Caco-2 (cell line): Measurements from ENCODE around the gene BMERB1. TPM values are rescaled to one million over a fixed set of nuclear protein-coding genes. Genes with fewer than 3 reads are reported as not detected.

Experiments used
- BruUV-seq: library from RNA; stranded (reverse); fragments of 400-500 nt; replicated peaks from 2 replicates; lab custom pipeline; 2021; lab: Mats Ljungman, UMichigan
- CTCF ChIA-PET: fragments of 300-600 bp; sonication (Branson Sonifier 250); formaldehyde crosslinking; loops from one replicate; lab custom pipeline; 2022; ENCODE audit warnings: antibody characterized with exemption; lab: Charles Lee
- POLR2A ChIA-PET: fragments of 300-600 bp; sonication (Branson Sonifier 250); formaldehyde crosslinking; loops from one replicate; lab custom pipeline; 2022; ENCODE audit warnings: antibody characterized with exemption; lab: Charles Lee
- DNase-seq, 2 experiments: peaks; one replicate each; pipeline versions ENCODE4 v3.0.0 to v3.0.0-alpha.2; 2020 to 2022
- H3K27me3 ChIP-seq: replicated peaks from 2 replicates; pipeline ENCODE4 v1.6.0; 2011; ENCODE audit warnings: low read length; ENCODE audit not compliant: control insufficient read depth, insufficient read depth
- H3K36me3 ChIP-seq: 2 replicates; pipeline ENCODE4 v1.5.1; 2011; ENCODE audit warnings: low read length; ENCODE audit not compliant: control insufficient read depth, insufficient read depth
- H3K4me1 ChIP-seq: fragments of 250-450 bp; sonication (Bioruptor Pico); 2 replicates; pipeline ENCODE4 v1.5.1; 2020; ENCODE audit warnings: mild to moderate bottlenecking
- H3K4me3 ChIP-seq: 2 replicates; pipeline ENCODE4 v1.5.1; 2011; ENCODE audit warnings: low read depth, mild to moderate bottlenecking, control low read depth, low read length
- H3K9me3 ChIP-seq: fragments of 250-450 bp; sonication (Bioruptor Pico); 2 replicates; pipeline ENCODE4 v1.5.1; 2020; ENCODE audit warnings: mild to moderate bottlenecking, moderate library complexity
- H3K27ac Mint-ChIP-seq: one replicate; pipeline ENCODE4 v1.8.0; 2022; ENCODE audit warnings: mixed read lengths; ENCODE audit not compliant: unreplicated experiment
- H3K27me3 Mint-ChIP-seq: one replicate; pipeline ENCODE4 v1.8.0; 2022; ENCODE audit warnings: mixed read lengths; ENCODE audit not compliant: insufficient read depth, unreplicated experiment
- H3K36me3 Mint-ChIP-seq: one replicate; pipeline ENCODE4 v1.8.0; 2022; ENCODE audit warnings: mild to moderate bottlenecking, mixed read lengths; ENCODE audit not compliant: insufficient read depth, unreplicated experiment
- H3K4me1 Mint-ChIP-seq: one replicate; pipeline ENCODE4 v1.8.0; 2022; ENCODE audit warnings: low read depth, mixed read lengths; ENCODE audit not compliant: unreplicated experiment
- H3K4me3 Mint-ChIP-seq: one replicate; pipeline ENCODE4 v1.8.0; 2022; ENCODE audit warnings: mild to moderate bottlenecking, moderate library complexity, mixed read lengths; ENCODE audit not compliant: unreplicated experiment
- H3K9me3 Mint-ChIP-seq: one replicate; pipeline ENCODE4 v1.8.0; 2022; ENCODE audit warnings: mixed read lengths; ENCODE audit not compliant: unreplicated experiment
- CTCF ChIP-seq, 2 experiments: fragments of 200-600 bp in 1 of 2; IDR thresholded peaks; 1 replicate in 1 of 2; 2 replicates in 1 of 2; pipeline versions ENCODE4 v1.5.1 to v1.8.0; 2011 to 2022; ENCODE audit warnings: antibody characterized with exemption in 1 of 2, control low read depth in 1 of 2, inconsistent platforms in 1 of 2, low read depth in 1 of 2, low read length in 1 of 2, mild to moderate bottlenecking in 1 of 2, moderate library complexity in 1 of 2; ENCODE audit not compliant: insufficient read depth in 1 of 2, severe bottlenecking in 1 of 2, unreplicated experiment in 1 of 2
- intact Hi-C: fragments of 100-400 bp; cut with micrococcal nuclease; formaldehyde crosslinking; loops from one replicate; pipeline ENCODE4 v1.10.0; 2022; ENCODE audit not compliant: unreplicated experiment
- total RNA-seq: library from RNA; stranded (reverse); gene quantifications from 2 replicates; pipeline ENCODE4 v1.2.3, GENCODE V29; 2022

The BMERB1 gene
- total RNA-seq, 1 experiment from 2014 or later, result not detected

- ChIA-PET CTCF (no interaction called here), POLR2A (no interaction called here)
- no peak overlapping the region for H3K4me3 ChIP-seq
- Mint-ChIP-seq H3K4me3 (no peak overlapping the region), H3K27ac (no peak overlapping the region), H3K27me3 (peaks cover 4% of the 10 kb centered on the region), H3K4me1 (no peaks in the 10 kb centered on the region), H3K9me3 (peaks cover 11% of the 10 kb centered on the region), H3K36me3 (no peaks in the 10 kb centered on the region)
- TF ChIP-seq CTCF (IDR thresholded peaks at IDR 0.05; ENCODE audit: insufficient read depth in 1 of 2, low read depth in 1 of 2, low read length in 1 of 2, severe bottlenecking in 1 of 2, unreplicated experiment in 1 of 2), result no peak
- H3K9me3 ChIP-seq, result no peaks in the 10 kb centered on the region
- no peak for DNase-seq
- H3K27me3 ChIP-seq, result no peaks in the 10 kb centered on the region
- intact Hi-C loops, result no loop called here
- no peaks in the 10 kb centered on the region for H3K4me1 ChIP-seq
- no peaks in the 10 kb centered on the region for H3K36me3 ChIP-seq
- no TSS peak for BruUV-seq
Observed at GRCh38 chr16:15493466-15494180, 59.2 kb downstream of the BMERB1 start.

GRCh38 chr16:15494236-15494635 is 59.8 kb downstream of the BMERB1 start:
- Histone ChIP-seq H3K4me1 (no peaks in the 10 kb centered on the region), H3K36me3 (no peaks in the 10 kb centered on the region), H3K4me3 (no peak overlapping the region), H3K27me3 (no peaks in the 10 kb centered on the region), H3K9me3 (no peaks in the 10 kb centered on the region)
- Mint-ChIP-seq H3K27ac (no peak overlapping the region), H3K36me3 (no peaks in the 10 kb centered on the region), H3K9me3 (peaks cover 11% of the 10 kb centered on the region), H3K4me1 (no peaks in the 10 kb centered on the region), H3K27me3 (peaks cover 4% of the 10 kb centered on the region), H3K4me3 (no peak overlapping the region)
- no peak for TF ChIP-seq CTCF (IDR thresholded peaks at IDR 0.05; ENCODE audit: insufficient read depth in 1 of 2, low read depth in 1 of 2, low read length in 1 of 2, severe bottlenecking in 1 of 2, unreplicated experiment in 1 of 2)
- no TSS peak for BruUV-seq
- intact Hi-C loops, result no loop called here
- POLR2A ChIA-PET, result no interaction called here
- CTCF ChIA-PET, result no interaction called here
- DNase-seq, result no peak

- peaks cover 11% of the 10 kb centered on the region for H3K9me3 Mint-ChIP-seq
- H3K4me3 Mint-ChIP-seq, result no peak overlapping the region
- H3K27ac Mint-ChIP-seq, result no peak overlapping the region
- H3K36me3 Mint-ChIP-seq, result no peaks in the 10 kb centered on the region
- Histone ChIP-seq H3K36me3 (no peaks in the 10 kb centered on the region), H3K27me3 (no peaks in the 10 kb centered on the region), H3K9me3 (no peaks in the 10 kb centered on the region), H3K4me3 (no peak overlapping the region), H3K4me1 (no peaks in the 10 kb centered on the region)
- intact Hi-C loops, result no loop called here
- H3K27me3 Mint-ChIP-seq, result peaks cover 6% of the 10 kb centered on the region
- DNase-seq, result no peak
- no peak for TF ChIP-seq CTCF (IDR thresholded peaks at IDR 0.05; ENCODE audit: insufficient read depth in 1 of 2, low read depth in 1 of 2, low read length in 1 of 2, severe bottlenecking in 1 of 2, unreplicated experiment in 1 of 2)
- ChIA-PET CTCF (no interaction called here), POLR2A (no interaction called here)
- no peaks in the 10 kb centered on the region for H3K4me1 Mint-ChIP-seq
- BruUV-seq, result no TSS peak
Observed at GRCh38 chr16:15495898-15496297, 61.5 kb downstream of the BMERB1 start.
